HCT116 (cell line): ENCODE results near the gene C2orf81. TPM values are rescaled to one million over a fixed set of nuclear protein-coding genes. Genes with fewer than 3 reads are reported as not detected.

Experiments used
- ATAC-seq: fragments of 200-7000 bp; cut with Tn5 transposase; 2 replicates; pipeline ENCODE4 v1.9.1; 2020; ENCODE audit warnings: mild to moderate bottlenecking, moderate library complexity
- BruUV-seq: library from RNA; stranded (reverse); fragments of 400-500 nt; replicated peaks from 2 replicates; lab custom pipeline; 2021; lab: Mats Ljungman, UMichigan
- CTCF ChIA-PET: fragments of 300-600 bp; sonication (Branson Sonifier 250); formaldehyde crosslinking; loops from one replicate; lab custom pipeline; 2021; ENCODE audit warnings: antibody characterized with exemption; lab: Charles Lee
- POLR2A ChIA-PET: fragments of 300-600, 350-600 bp; sonication (Branson Sonifier 250); formaldehyde crosslinking; loops from one replicate; lab custom pipeline; 2021; ENCODE audit warnings: antibody characterized with exemption; lab: Charles Lee
- RAD21 ChIA-PET, 2 experiments: fragments of 300-600 bp; sonication (Branson Sonifier 250); formaldehyde crosslinking; loops; one replicate each; lab custom pipeline; 2023; ENCODE audit warnings: low total read pairs in 2 of 2; ENCODE audit not compliant: uncharacterized antibody in 2 of 2, unreplicated experiment in 2 of 2, low non-redundant PET in 1 of 2; lab: Charles Lee
- DNase-seq: peaks from one replicate; pipeline ENCODE4 v3.0.0-alpha.2; 2010; ENCODE audit warnings: low read depth, low spot score
- H2AFZ ChIP-seq: fragments of 200-600 bp; shearing (Covaris generic), sonication (generic); 2 replicates; pipeline ENCODE4 v1.6.1; 2017; ENCODE audit warnings: low read depth, mixed run types, mixed read lengths, antibody characterized with exemption, low read length; ENCODE audit not compliant: poor library complexity, severe bottlenecking
- H3K27ac ChIP-seq: 2 replicates; pipeline ENCODE4 v1.5.1; 2012; ENCODE audit warnings: low read depth, low read length
- H3K27me3 ChIP-seq: fragments of 200-600 bp; sonication (generic); 2 replicates; pipeline ENCODE4 v1.6.1; 2016; ENCODE audit warnings: mixed run types, low read length, mixed read lengths; ENCODE audit not compliant: insufficient read depth
- H3K36me3 ChIP-seq, 2 experiments: fragments of 200-500 bp in 1 of 2; fragments of 200-600 bp in 1 of 2; sonication (Bioruptor generic) in 1 of 2; sonication (generic) in 1 of 2; 2 replicates each; pipeline versions ENCODE4 v1.5.1 to v1.6.1; 2014 to 2016; ENCODE audit warnings: low read length in 2 of 2, inconsistent platforms in 1 of 2, mixed read lengths in 1 of 2, mixed run types in 1 of 2; ENCODE audit not compliant: insufficient read depth in 2 of 2, control insufficient read depth in 1 of 2
- H3K4me1 ChIP-seq, 2 experiments: fragments of 200-600 bp in 1 of 2; sonication (generic) in 1 of 2; 2 replicates each; pipeline versions ENCODE4 v1.5.1 to v1.6.1; 2012 to 2017; ENCODE audit warnings: low read length in 2 of 2, inconsistent platforms in 1 of 2, mild to moderate bottlenecking in 1 of 2, mixed read lengths in 1 of 2, mixed run types in 1 of 2, moderate library complexity in 1 of 2; ENCODE audit not compliant: insufficient read depth in 2 of 2, control insufficient read depth in 1 of 2
- H3K4me2 ChIP-seq: fragments of 200-600 bp; sonication (generic); 2 replicates; pipeline ENCODE4 v1.6.1; 2017; ENCODE audit warnings: mixed run types, low read length, mixed read lengths
- H3K4me3 ChIP-seq, 2 experiments: fragments of 200-600 bp in 1 of 2; sonication (generic) in 1 of 2; replicated peaks in 1 of 2; 2 replicates each; pipeline ENCODE4 v1.5.1; 2011 to 2016; ENCODE audit warnings: low read length in 2 of 2, control low read depth in 1 of 2, low read depth in 1 of 2, mild to moderate bottlenecking in 1 of 2, mixed read lengths in 1 of 2, mixed run types in 1 of 2
- H3K79me2 ChIP-seq: fragments of 200-600 bp; sonication (generic); 2 replicates; pipeline ENCODE4 v1.6.1; 2017; ENCODE audit warnings: mild to moderate bottlenecking, mixed run types, low read length, moderate library complexity, mixed read lengths; ENCODE audit not compliant: insufficient read depth
- H3K9ac ChIP-seq: fragments of 200-600 bp; sonication (generic); 2 replicates; pipeline ENCODE4 v1.6.1; 2016; ENCODE audit warnings: low read length, mixed read lengths
- H3K9me2 ChIP-seq: fragments of 200-600 bp; sonication (generic), shearing (Covaris generic); 2 replicates; pipeline ENCODE4 v1.6.1; 2017; ENCODE audit warnings: mixed run types, mild to moderate bottlenecking, moderate library complexity; ENCODE audit not compliant: insufficient read depth
- H3K9me3 ChIP-seq, 2 experiments: fragments of 200-500 bp in 1 of 2; fragments of 200-600 bp in 1 of 2; sonication (Bioruptor generic) in 1 of 2; sonication (generic) in 1 of 2; 2 replicates each; pipeline ENCODE4 v1.6.1; 2014 to 2017; ENCODE audit warnings: low read length in 2 of 2, mixed read lengths in 2 of 2, inconsistent platforms in 1 of 2, low read depth in 1 of 2, mild to moderate bottlenecking in 1 of 2, mixed run types in 1 of 2, moderate library complexity in 1 of 2; ENCODE audit not compliant: control insufficient read depth in 1 of 2, insufficient read depth in 1 of 2
- H4K20me1 ChIP-seq: fragments of 200-600 bp; sonication (generic), shearing (Covaris generic); 2 replicates; pipeline ENCODE4 v1.6.1; 2017; ENCODE audit warnings: mixed run types, mild to moderate bottlenecking, moderate library complexity; ENCODE audit not compliant: insufficient read depth
- ATF3 ChIP-seq: IDR thresholded peaks from 2 replicates; pipeline ENCODE4 v1.6.1; 2012
- CBX3 ChIP-seq: IDR thresholded peaks from 2 replicates; pipeline ENCODE4 v1.6.1; 2012; ENCODE audit warnings: low read depth
- EGR1 ChIP-seq: IDR thresholded peaks from 2 replicates; pipeline ENCODE4 v1.6.1; 2012; ENCODE audit warnings: low read depth
- ELF1 ChIP-seq: IDR thresholded peaks from 2 replicates; pipeline ENCODE4 v1.6.1; 2012; ENCODE audit warnings: low read depth, borderline replicate concordance
- EZH2 ChIP-seq: fragments of 200-600 bp; sonication (generic); IDR thresholded peaks from 2 replicates; pipeline ENCODE4 v1.6.1; 2017; ENCODE audit warnings: antibody characterized with exemption, mixed run types
- EZH2phosphoT487 ChIP-seq: fragments of 200-600 bp; IDR thresholded peaks from 2 replicates; pipeline ENCODE4 v1.6.1; 2018; ENCODE audit warnings: antibody characterized with exemption, borderline replicate concordance
- FOSL1 ChIP-seq: IDR thresholded peaks from 2 replicates; pipeline ENCODE4 v1.6.1; 2012; ENCODE audit warnings: low read depth
- MAX ChIP-seq: IDR thresholded peaks from 2 replicates; pipeline ENCODE4 v1.6.1; 2012
- POLR2AphosphoS5 ChIP-seq: IDR thresholded peaks from 2 replicates; pipeline ENCODE4 v1.6.1; 2011; ENCODE audit warnings: mild to moderate bottlenecking, low read depth, low read length, moderate library complexity
- REST ChIP-seq: IDR thresholded peaks from 2 replicates; pipeline ENCODE4 v1.6.1; 2012; ENCODE audit warnings: low read depth
- SIN3A ChIP-seq: IDR thresholded peaks from 2 replicates; pipeline ENCODE4 v1.6.1; 2012; ENCODE audit warnings: low read depth
- SP1 ChIP-seq: IDR thresholded peaks from 2 replicates; pipeline ENCODE4 v1.6.1; 2012; ENCODE audit warnings: low read depth
- SRF ChIP-seq: IDR thresholded peaks from 2 replicates; pipeline ENCODE4 v1.6.1; 2012; ENCODE audit warnings: low read depth
- ZBTB33 ChIP-seq: IDR thresholded peaks from 2 replicates; pipeline ENCODE4 v1.6.1; 2011; ENCODE audit warnings: mild to moderate bottlenecking, low read length, moderate library complexity; ENCODE audit not compliant: insufficient replicate concordance; ENCODE audit errors: extremely low read depth
- ZNF274 ChIP-seq: fragments of 200-500 bp; sonication (Bioruptor generic); IDR thresholded peaks from 2 replicates; pipeline ENCODE4 v1.6.1; 2014; ENCODE audit warnings: mild to moderate bottlenecking, low read depth, low read length, inconsistent platforms
- intact Hi-C: fragments of 100-400 bp; cut with micrococcal nuclease; formaldehyde crosslinking; loops from 2 replicates; pipeline ENCODE4 v1.10.0; 2022
- total RNA-seq: library from RNA; stranded (reverse); gene quantifications from one replicate; pipeline ENCODE4 v1.2.1, GENCODE V29; 2021; ENCODE audit not compliant: unreplicated experiment

The C2orf81 gene
- total RNA-seq, 1 experiment from 2014 or later, result 6.5 TPM

GRCh38 chr2:74436111-74436805 is 14.8 kb upstream of the C2orf81 start:
- ChIA-PET RAD21 (no interaction called here), CTCF (no interaction called here), POLR2A (no interaction called here)
- intact Hi-C loops, result no loop called here
- no peak overlapping the region for H3K4me2 ChIP-seq
- TF ChIP-seq EZH2phosphoT487 (no peak), MAX (no peak), FOSL1 (no peak), EGR1 (no peak), EZH2 (no peak)
- no peak overlapping the region for H2AFZ ChIP-seq
- H4K20me1 ChIP-seq, result no peaks in the 10 kb centered on the region; the same call in 1 of the 2 replicates
- H3K27me3 ChIP-seq, result no peaks in the 10 kb centered on the region
- no peaks in the 10 kb centered on the region for H3K9me2 ChIP-seq
- H3K36me3 ChIP-seq, result peaks cover 12 to 20% of the 10 kb centered on the region in 2 experiments; a peak in 2 of 4 replicates
- H3K79me2 ChIP-seq, result peaks cover 91% of the 10 kb centered on the region
- H3K27ac ChIP-seq, result no peak overlapping the region
- no peak overlapping the region for H3K9ac ChIP-seq
- no peaks in the 10 kb centered on the region for H3K9me3 ChIP-seq
- DNase-seq (no peak), ATAC-seq (no peak)
- H3K4me1 ChIP-seq, result peaks cover 8 to 20% of the 10 kb centered on the region in 2 experiments; a peak in 3 of 4 replicates
- BruUV-seq, result no TSS peak
- no peak overlapping the region for H3K4me3 ChIP-seq

- H3K4me1 ChIP-seq, result 0 out of 4 replicates have a peak, but pooled peaks cover 0 to 4% of the 10 kb centered on the region in 2 experiments
- ChIA-PET CTCF (no interaction called here), RAD21 (no interaction called here), POLR2A (interaction anchor here (1.8 kb wide), 1 partner anchor 10 kb away, joined by 7 read pairs; no protein-coding TSS in a partner anchor)
- H3K79me2 ChIP-seq, result peaks cover 39% of the 10 kb centered on the region
- no peak overlapping the region for H3K9ac ChIP-seq
- no TSS peak for BruUV-seq
- ATAC-seq, result no peak
- H3K9me2 ChIP-seq, result no peaks in the 10 kb centered on the region
- no peaks in the 10 kb centered on the region for H4K20me1 ChIP-seq
- no peak overlapping the region for H3K27ac ChIP-seq
- H3K36me3 ChIP-seq, result peaks cover 43 to 55% of the 10 kb centered on the region in 2 experiments
- no peak overlapping the region for H2AFZ ChIP-seq
- DNase-seq, result no peak
- no peak overlapping the region for H3K4me2 ChIP-seq
- no peaks in the 10 kb centered on the region for H3K27me3 ChIP-seq
- H3K9me3 ChIP-seq, result no peaks in the 10 kb centered on the region
- H3K4me3 ChIP-seq, result no peak overlapping the region
- intact Hi-C loops, result no loop called here
- no peak for TF ChIP-seq SP1
- TF ChIP-seq ZNF274, result no peak
- no peak for TF ChIP-seq POLR2AphosphoS5
- no peak for TF ChIP-seq ELF1
- TF ChIP-seq CBX3, result no peak
- no peak for TF ChIP-seq SIN3A
- no peak for TF ChIP-seq SRF
- TF ChIP-seq ZBTB33, result no peak
- no peak for TF ChIP-seq REST
- TF ChIP-seq ATF3, result no peak
Measured at GRCh38 chr2:74430502-74430901, 9.1 kb upstream of the C2orf81 start.
